ENCODE results near the gene OSCAR.

DNA sequence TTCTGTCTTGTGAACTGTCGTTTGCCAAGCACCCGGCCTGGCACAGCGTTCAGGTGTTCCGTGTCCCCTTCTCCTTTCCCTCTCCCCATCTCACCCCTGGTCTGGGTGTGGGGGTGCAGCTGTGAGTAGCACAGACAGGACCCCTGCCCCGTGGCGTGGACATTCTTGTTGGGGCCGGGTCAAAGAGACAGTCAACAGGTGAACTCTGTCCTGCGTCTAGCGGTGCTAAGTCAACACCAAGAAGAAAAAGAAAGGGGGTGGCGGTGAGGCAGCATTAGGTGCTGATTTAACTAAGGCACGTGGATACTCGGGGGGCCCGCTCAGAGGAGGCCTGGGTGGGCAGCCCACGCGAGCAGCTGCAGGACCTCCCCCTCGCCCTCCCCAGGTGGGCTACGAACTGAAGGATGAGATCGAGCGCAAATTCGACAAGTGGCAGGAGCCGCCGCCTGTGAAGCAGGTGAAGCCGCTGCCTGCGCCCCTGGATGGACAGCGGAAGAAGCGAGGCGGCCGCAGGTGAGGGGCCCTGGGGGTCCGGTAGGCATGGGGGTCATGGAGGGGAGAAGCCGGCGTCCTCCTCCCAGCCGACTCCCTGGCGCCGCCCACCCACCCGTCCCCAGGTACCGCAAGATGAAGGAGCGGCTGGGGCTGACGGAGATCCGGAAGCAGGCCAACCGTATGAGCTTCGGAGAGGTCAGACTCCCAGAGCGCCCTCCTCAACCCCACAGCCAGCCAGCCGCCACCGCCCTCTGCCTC, 27.3 kb upstream of the OSCAR start:
- TF ChIP-seq, protein P1, sequence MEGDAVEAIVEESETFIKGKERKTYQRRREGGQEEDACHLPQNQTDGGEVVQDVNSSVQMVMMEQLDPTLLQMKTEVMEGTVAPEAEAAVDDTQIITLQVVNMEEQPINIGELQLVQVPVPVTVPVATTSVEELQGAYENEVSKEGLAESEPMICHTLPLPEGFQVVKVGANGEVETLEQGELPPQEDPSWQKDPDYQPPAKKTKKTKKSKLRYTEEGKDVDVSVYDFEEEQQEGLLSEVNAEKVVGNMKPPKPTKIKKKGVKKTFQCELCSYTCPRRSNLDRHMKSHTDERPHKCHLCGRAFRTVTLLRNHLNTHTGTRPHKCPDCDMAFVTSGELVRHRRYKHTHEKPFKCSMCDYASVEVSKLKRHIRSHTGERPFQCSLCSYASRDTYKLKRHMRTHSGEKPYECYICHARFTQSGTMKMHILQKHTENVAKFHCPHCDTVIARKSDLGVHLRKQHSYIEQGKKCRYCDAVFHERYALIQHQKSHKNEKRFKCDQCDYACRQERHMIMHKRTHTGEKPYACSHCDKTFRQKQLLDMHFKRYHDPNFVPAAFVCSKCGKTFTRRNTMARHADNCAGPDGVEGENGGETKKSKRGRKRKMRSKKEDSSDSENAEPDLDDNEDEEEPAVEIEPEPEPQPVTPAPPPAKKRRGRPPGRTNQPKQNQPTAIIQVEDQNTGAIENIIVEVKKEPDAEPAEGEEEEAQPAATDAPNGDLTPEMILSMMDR (IDR thresholded peaks at IDR 0.05 in 4 of 5, conservative IDR thresholded peaks at IDR 0.05 in 1 of 5) = no peak
- no peak for TF ChIP-seq POLR2A (IDR thresholded peaks at IDR 0.05)

Measured in gastrocnemius medialis (tissue), 4 donors.